AG09319 (cell line): ENCODE data around the gene MCMBP.
"Not testable (repeated sequence)": the region's sequence is repeated elsewhere in the genome, so short reads cannot be mapped to it uniquely, and the experiment has no call there.

Experiments used
- DNase-seq: peaks from one replicate; pipeline ENCODE4 v3.0.0-alpha.2; 2010; ENCODE audit warnings: low read depth; ENCODE audit errors: extremely low read depth
- TF ChIP-seq, protein P1 (sequence below): IDR thresholded peaks from 2 replicates; pipeline ENCODE4 v1.5.1; 2011; ENCODE audit warnings: low read depth, mild to moderate bottlenecking, inconsistent platforms, low read length, moderate library complexity

MCMBP gene, protein sequence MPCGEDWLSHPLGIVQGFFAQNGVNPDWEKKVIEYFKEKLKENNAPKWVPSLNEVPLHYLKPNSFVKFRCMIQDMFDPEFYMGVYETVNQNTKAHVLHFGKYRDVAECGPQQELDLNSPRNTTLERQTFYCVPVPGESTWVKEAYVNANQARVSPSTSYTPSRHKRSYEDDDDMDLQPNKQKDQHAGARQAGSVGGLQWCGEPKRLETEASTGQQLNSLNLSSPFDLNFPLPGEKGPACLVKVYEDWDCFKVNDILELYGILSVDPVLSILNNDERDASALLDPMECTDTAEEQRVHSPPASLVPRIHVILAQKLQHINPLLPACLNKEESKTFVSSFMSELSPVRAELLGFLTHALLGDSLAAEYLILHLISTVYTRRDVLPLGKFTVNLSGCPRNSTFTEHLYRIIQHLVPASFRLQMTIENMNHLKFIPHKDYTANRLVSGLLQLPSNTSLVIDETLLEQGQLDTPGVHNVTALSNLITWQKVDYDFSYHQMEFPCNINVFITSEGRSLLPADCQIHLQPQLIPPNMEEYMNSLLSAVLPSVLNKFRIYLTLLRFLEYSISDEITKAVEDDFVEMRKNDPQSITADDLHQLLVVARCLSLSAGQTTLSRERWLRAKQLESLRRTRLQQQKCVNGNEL

DNA sequence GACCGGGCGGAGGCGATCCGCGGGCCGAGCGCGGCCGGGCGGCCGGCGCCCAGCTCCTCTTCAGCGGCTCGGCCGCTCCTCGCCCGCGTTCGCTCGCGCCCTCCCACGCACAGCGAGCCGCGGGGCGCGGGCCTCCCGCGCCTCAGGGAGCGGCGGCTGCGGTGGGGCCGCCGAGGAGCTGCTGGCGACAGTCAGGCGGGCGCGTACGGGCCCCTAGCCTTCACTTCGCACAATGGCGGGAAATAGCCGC, at the start of gene MCMBP:
Gene MCMBP, minus strand, starts transcription at position 234 of the 250 bp plus-strand sequence. CDS start 259 bp downstream, outside the sequence.
- DNase-seq: no peak
- TF ChIP-seq, protein P1, sequence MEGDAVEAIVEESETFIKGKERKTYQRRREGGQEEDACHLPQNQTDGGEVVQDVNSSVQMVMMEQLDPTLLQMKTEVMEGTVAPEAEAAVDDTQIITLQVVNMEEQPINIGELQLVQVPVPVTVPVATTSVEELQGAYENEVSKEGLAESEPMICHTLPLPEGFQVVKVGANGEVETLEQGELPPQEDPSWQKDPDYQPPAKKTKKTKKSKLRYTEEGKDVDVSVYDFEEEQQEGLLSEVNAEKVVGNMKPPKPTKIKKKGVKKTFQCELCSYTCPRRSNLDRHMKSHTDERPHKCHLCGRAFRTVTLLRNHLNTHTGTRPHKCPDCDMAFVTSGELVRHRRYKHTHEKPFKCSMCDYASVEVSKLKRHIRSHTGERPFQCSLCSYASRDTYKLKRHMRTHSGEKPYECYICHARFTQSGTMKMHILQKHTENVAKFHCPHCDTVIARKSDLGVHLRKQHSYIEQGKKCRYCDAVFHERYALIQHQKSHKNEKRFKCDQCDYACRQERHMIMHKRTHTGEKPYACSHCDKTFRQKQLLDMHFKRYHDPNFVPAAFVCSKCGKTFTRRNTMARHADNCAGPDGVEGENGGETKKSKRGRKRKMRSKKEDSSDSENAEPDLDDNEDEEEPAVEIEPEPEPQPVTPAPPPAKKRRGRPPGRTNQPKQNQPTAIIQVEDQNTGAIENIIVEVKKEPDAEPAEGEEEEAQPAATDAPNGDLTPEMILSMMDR: no peak

DNA sequence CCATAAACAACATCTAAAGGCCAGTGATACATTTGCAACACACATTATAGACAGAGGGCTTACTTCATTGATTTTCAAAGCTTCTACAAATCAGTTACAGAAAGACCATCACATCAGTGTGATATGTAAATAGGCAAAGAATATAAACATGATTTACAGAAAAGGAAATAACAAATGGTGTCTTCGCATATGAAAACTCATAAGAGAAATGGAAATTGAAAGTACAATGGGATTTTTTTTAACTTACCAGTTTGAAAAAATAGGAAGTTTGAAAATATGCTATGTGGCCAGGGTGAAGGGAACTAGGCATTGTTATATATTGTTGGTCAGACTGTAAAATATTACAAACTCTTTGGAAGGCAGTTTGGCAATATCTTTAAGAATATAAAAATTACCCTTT, 47.2 kb upstream of the MCMBP start:
- DNase-seq: no peak
- TF ChIP-seq, protein P1: no peak

DNA sequence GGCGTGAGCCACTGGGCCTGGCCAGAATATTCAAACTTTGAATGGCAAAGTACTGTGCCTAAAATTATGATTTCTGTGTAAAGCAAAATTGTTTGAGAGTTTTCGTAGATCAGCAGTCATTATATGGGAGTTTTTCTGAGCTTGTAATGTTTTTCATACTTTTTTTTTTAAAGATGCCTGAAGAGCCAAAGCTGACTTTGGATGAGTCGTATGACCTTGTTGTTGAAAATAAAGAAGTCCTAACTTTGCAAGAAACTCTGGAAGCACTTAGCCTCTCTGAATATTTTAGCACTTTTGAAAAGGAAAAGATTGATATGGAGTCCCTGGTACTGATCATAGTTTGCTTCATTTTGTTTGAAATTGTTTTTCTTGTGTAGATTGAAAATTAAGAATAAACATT, 46.6 kb upstream of the MCMBP start:
- TF ChIP-seq, protein P1: no peak
- DNase-seq: no peak

DNA sequence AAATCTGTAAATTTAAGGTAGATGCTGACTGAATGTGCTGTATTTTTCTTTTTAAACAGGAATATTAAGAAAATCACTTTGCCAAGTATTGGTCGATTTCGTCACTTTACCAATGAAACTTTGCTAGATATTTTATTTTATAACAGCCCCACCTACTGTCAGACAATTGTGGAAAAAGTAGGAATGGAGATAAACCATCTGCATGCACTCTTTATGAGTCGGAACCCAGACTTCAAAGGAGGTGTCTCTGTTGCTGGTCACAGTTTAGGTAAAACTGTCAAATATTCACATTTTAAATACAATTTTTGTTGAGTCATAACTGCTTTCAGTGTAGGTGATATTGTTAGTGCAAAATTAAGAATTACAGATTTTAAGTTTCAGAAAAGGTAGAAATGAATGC, 45.1 kb upstream of the MCMBP start:
- DNase-seq: no peak
- TF ChIP-seq, protein P1: no peak; the same call in none of the 2 replicates

DNA sequence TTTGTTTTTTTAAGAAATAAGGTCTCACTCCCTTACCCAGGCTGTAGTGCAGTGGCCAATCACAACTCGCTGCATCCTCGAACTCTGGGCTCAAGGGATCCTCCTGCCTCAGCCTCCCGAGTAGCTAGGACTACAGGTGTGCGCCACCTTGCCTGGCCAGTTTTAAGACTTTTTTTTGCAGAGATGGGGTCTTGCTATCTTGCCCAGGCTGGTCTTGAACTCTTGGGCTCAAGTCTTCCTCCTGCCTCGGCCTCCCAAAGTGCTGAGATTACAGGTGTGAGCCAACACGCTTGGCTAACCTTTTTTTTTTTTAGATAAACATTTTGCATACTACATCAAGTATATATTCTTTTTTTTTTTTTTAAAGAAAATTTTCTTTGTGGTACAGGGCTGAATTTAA, 38.0 kb upstream of the MCMBP start:
- TF ChIP-seq, protein P1: no peak
- no peak for DNase-seq

DNA sequence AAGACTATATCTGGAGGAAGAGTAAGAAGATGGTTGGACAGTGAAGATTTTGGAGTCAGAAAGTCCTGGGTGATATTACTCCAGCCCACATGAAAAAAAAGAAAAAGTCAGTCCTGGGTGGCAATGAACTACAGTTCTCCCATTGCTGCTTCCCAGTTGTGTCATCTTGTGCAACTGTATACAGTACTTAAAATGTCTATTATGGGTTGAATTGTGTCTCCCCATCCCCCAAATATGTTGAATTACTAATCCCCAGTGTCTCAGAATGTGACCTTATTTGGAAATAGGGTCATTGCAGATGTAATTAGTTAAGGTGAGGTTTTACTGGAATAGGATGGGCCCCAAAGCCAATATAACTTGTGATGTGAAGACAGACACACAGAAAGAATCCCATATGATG, 35.5 kb upstream of the MCMBP start:
- DNase-seq: no peak
- TF ChIP-seq, protein P1: no peak

DNA sequence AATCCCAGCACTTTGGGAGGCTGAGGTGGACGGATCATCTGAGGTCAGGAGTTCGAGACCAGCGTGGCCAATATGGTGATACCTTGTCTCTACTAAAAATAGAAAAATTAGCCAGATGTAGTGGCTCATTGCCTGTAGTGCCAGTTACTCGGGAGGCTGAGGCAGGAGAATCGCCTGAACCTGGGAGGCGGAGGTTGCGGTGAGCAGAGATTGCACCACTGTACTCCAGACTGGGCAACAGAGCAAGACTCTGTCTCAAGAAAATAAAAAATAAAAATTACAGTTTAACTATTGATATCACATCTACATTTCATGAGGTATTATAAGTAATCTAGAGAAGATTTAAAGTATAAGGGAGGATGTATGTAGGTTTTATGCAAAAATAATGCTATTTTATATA, 35.1 kb upstream of the MCMBP start:
- DNase-seq: not testable (repeated sequence)
